ENCODE results near the gene HOXD8.

HOXD8 gene

DNA sequence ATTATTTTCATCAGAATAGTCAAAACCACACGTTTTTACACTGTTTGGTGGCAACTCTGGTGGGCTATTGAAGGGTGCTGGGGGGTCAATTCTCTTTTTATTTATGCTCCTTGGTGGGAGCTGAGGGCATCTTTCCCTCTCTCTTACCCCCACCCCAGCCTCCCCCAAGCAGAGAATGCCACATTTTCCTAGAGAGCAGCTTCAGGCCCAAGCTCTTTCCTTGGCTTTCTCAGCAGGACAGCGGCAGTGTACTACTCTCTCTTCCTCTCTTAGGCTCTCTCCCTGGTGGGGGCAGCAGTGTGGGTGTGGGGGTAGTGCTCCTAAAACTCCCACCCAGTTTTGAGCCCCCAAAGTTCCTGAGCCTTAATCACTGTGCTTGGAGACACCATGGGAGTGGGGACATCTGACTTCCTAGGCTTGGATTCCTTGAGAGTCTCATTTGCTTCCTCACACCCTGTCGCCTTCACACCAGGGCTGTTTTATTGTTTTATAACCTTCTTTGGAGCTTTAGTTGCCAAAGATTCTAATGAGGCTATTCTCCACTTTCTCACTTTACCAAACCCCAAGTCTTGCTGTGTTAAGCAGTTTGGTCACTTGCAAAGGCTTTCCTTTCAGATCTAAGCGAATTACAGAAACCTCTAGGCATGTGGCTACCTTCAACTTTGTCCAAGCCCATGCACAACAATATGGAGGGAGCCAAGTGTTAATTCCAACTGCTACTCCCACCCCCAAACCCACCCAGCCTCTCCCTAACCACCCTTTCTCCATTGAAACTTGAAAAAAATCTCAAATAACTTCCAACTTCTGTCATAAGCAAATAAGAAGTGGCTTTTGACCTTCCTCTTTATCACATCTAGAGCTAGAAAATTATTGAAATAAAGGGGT, 15.8 kb downstream of the HOXD8 start:
- in situ Hi-C loops (cut with MboI; ENCODE audit: low sequenced_read_pairs, unreplicated experiment) = loop anchor here (10.0 to 25.0 kb wide), 4 partner anchors 309 to 667 kb away; no protein-coding TSS in a partner anchor
- TF ChIP-seq, protein P1, sequence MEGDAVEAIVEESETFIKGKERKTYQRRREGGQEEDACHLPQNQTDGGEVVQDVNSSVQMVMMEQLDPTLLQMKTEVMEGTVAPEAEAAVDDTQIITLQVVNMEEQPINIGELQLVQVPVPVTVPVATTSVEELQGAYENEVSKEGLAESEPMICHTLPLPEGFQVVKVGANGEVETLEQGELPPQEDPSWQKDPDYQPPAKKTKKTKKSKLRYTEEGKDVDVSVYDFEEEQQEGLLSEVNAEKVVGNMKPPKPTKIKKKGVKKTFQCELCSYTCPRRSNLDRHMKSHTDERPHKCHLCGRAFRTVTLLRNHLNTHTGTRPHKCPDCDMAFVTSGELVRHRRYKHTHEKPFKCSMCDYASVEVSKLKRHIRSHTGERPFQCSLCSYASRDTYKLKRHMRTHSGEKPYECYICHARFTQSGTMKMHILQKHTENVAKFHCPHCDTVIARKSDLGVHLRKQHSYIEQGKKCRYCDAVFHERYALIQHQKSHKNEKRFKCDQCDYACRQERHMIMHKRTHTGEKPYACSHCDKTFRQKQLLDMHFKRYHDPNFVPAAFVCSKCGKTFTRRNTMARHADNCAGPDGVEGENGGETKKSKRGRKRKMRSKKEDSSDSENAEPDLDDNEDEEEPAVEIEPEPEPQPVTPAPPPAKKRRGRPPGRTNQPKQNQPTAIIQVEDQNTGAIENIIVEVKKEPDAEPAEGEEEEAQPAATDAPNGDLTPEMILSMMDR (IDR thresholded peaks at IDR 0.05; ENCODE audit: borderline replicate concordance, control extremely low read depth, extremely low read depth, insufficient read depth, missing control alignments) = no peak
- DNase-seq (ENCODE audit: low spot score) = no peak

DNA sequence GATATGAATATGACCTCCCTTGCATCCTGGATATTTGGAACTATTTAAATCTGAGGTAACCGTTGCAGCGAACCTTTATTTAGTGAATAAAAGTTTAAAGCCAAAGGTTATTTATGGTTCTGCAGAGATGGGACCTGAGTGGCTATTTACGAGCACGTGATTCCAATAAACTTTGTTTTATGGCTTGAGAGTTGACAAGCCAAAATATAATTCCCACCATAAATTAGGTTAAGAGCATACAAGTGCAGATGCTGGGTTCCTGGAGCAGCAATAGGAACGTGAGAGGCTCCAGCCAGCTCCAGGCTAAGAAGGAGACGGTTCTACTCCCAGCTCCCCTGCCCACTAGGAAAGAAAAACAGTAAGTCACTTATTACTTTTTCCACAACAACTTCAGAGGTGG, 16.6 kb downstream of the HOXD8 start:
- TF ChIP-seq, protein P1 (IDR thresholded peaks at IDR 0.05; ENCODE audit: borderline replicate concordance, control extremely low read depth, extremely low read depth, insufficient read depth, missing control alignments) = no peak
- in situ Hi-C loops (cut with MboI; ENCODE audit: low sequenced_read_pairs, unreplicated experiment) = loop anchor here (10.0 to 25.0 kb wide), 4 partner anchors 309 to 666 kb away; no protein-coding TSS in a partner anchor
- DNase-seq (ENCODE audit: low spot score) = no peak

DNA sequence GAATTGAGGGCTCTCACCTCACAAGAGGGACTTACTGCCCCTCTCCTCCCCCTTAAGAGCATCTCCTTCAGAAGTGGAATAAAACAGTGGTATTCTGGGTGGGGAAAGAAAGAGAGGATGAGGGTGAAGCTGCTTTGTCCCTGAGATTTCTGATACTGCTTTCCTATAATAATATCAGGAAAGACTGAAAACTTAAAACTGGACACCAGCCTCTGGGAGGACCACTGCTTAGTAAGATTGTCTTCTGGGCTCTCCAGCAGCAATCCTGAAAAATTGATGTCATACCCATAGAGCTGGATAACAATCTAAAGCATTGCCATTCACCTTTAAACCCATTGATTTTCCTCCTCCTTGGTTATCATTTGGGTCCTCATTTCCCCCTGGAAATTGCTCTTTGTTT, 17.1 kb downstream of the HOXD8 start:
- in situ Hi-C loops (cut with MboI; ENCODE audit: low sequenced_read_pairs, unreplicated experiment) = loop anchor here (10.0 to 25.0 kb wide), 4 partner anchors 308 to 666 kb away; no protein-coding TSS in a partner anchor
- TF ChIP-seq, protein P1 (IDR thresholded peaks at IDR 0.05; ENCODE audit: borderline replicate concordance, control extremely low read depth, extremely low read depth, insufficient read depth, missing control alignments) = no peak
- DNase-seq (ENCODE audit: low spot score) = no peak

DNA sequence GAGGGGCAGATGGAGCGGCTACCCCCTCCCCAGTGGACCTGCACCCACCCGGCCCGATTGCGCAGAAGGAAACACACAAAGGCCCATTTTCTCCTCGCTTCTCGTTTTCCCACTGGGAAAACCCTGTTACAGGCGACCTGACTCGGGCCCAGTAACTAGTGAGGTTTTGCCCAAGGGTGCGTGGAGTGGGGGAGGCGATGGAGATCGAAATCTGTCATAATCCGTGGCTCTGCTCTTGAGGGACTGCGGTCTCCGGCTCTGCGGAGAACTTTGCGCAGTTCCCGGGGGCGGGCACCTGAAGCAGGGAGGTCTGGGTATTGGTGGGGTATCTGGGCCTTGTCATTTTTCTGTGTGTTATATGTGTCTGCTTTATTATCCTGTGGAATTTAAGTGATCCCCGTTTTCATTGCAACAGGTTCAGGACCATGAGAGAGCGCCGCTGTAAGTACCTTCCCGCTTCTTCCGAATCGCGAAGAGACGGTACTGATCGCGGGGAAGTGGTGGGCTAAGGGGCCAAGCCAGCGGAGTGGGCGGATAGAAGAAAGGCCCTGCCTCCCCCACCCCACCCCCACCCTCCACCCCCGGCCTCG, 17.8 kb downstream of the HOXD8 start:
- DNase-seq (ENCODE audit: low spot score) = no peak
- in situ Hi-C loops (cut with MboI; ENCODE audit: low sequenced_read_pairs, unreplicated experiment) = loop anchor here (10.0 to 25.0 kb wide), 4 partner anchors 307 to 665 kb away; no protein-coding TSS in a partner anchor
- TF ChIP-seq, protein P1 (IDR thresholded peaks at IDR 0.05; ENCODE audit: borderline replicate concordance, control extremely low read depth, extremely low read depth, insufficient read depth, missing control alignments) = no peak

DNA sequence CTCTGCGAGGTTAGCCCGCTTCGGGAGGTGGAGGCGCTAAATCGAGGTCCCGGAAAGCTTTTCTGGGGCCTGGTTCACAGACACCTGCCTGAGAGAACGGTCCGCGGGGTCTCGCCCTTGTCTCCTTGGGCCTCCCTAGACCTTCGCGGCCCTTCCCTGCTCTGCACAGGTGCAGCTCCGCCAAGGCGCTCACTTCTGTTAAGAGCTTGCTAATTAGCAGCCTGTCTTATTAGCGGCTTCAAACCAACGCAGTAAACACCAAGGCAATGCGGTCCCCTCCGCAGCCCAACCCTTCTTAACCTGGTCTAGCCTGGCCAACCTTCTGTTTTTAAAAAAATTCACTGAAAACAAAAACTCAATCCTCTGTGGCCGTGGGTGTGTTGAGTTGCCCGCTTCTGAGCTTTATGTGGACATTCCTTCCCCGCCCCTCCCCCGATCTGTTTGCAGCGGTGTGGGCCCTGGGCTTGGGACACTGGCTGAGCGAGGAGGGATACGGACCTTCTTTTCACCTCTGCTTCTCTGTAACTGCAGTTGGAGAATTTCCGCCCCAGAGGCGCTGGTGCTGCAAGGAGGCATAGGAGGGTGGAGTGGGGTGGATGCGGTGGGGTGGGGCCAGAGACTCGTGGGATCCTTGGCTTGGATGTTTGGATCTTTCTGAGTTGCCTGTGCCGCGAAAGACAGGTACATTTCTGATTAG, 18.4 kb downstream of the HOXD8 start:
- in situ Hi-C loops (cut with MboI; ENCODE audit: low sequenced_read_pairs, unreplicated experiment) = loop anchor here (10.0 to 25.0 kb wide), 4 partner anchors 307 to 664 kb away; no protein-coding TSS in a partner anchor
- no peak for DNase-seq (ENCODE audit: low spot score)

More for the DNA sequence above, 18.4 kb downstream of the HOXD8 start:
- TF ChIP-seq, protein P1 (IDR thresholded peaks at IDR 0.05; ENCODE audit: borderline replicate concordance, control extremely low read depth, extremely low read depth, insufficient read depth, missing control alignments) = no peak
